ENCODE measurements around the gene CEP112. TPM values are rescaled to one million over a fixed set of nuclear protein-coding genes. Genes with fewer than 3 reads are reported as not detected.

CEP112 gene
- total RNA-seq, 1 experiment from 2014 or later = 9.5 TPM

DNA sequence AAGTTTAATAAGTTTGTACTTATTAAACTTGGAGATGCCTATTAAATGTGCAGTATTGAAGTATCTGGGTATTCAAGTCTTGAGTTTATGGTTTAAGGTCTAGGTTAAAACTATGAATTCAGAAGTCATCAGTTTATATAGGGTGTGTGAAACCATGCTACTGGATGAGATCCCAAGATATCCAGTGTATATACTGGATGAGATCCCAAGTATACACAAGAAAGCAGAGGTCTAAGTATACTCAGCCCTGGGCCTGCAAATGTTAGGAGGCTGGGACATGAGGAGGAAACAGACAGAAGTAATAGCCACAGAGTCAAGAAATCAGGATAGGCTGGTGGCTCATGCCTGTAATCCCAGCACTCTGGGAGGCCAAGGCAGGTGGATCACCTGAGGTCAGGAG lies 436.1 kb downstream of the CEP112 start:
- TF ChIP-seq POLR2AphosphoS5 (IDR thresholded peaks at IDR 0.05; ENCODE audit: low read depth, low read length) = no peak
- TF ChIP-seq, protein P1, sequence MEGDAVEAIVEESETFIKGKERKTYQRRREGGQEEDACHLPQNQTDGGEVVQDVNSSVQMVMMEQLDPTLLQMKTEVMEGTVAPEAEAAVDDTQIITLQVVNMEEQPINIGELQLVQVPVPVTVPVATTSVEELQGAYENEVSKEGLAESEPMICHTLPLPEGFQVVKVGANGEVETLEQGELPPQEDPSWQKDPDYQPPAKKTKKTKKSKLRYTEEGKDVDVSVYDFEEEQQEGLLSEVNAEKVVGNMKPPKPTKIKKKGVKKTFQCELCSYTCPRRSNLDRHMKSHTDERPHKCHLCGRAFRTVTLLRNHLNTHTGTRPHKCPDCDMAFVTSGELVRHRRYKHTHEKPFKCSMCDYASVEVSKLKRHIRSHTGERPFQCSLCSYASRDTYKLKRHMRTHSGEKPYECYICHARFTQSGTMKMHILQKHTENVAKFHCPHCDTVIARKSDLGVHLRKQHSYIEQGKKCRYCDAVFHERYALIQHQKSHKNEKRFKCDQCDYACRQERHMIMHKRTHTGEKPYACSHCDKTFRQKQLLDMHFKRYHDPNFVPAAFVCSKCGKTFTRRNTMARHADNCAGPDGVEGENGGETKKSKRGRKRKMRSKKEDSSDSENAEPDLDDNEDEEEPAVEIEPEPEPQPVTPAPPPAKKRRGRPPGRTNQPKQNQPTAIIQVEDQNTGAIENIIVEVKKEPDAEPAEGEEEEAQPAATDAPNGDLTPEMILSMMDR (IDR thresholded peaks at IDR 0.05) = no peak
- no peak for TF ChIP-seq SIN3A (IDR thresholded peaks at IDR 0.05; ENCODE audit: borderline replicate concordance, insufficient read depth, low read depth, low read length)
- no peak for TF ChIP-seq TCF7L2 (IDR thresholded peaks at IDR 0.05; ENCODE audit: low read depth, low read length)
- TF ChIP-seq, protein P2, sequence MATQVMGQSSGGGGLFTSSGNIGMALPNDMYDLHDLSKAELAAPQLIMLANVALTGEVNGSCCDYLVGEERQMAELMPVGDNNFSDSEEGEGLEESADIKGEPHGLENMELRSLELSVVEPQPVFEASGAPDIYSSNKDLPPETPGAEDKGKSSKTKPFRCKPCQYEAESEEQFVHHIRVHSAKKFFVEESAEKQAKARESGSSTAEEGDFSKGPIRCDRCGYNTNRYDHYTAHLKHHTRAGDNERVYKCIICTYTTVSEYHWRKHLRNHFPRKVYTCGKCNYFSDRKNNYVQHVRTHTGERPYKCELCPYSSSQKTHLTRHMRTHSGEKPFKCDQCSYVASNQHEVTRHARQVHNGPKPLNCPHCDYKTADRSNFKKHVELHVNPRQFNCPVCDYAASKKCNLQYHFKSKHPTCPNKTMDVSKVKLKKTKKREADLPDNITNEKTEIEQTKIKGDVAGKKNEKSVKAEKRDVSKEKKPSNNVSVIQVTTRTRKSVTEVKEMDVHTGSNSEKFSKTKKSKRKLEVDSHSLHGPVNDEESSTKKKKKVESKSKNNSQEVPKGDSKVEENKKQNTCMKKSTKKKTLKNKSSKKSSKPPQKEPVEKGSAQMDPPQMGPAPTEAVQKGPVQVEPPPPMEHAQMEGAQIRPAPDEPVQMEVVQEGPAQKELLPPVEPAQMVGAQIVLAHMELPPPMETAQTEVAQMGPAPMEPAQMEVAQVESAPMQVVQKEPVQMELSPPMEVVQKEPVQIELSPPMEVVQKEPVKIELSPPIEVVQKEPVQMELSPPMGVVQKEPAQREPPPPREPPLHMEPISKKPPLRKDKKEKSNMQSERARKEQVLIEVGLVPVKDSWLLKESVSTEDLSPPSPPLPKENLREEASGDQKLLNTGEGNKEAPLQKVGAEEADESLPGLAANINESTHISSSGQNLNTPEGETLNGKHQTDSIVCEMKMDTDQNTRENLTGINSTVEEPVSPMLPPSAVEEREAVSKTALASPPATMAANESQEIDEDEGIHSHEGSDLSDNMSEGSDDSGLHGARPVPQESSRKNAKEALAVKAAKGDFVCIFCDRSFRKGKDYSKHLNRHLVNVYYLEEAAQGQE (IDR thresholded peaks at IDR 0.05; ENCODE audit: insufficient read depth in 1 of 2, low read depth in 2 of 2, low read length in 1 of 2) = no peak
- intact Hi-C loops (cut with micrococcal nuclease; ENCODE audit: unreplicated experiment) = no loop called here
- Histone ChIP-seq H3K4me1 (ENCODE audit: control insufficient read depth, insufficient read depth, low read length) (no peaks in the 10 kb centered on the region), H3K36me3 (ENCODE audit: control insufficient read depth, insufficient read depth, low read length) (no peaks in the 10 kb centered on the region), H3K4me3 (ENCODE audit: low read depth in 2 of 2, low read length in 2 of 2) (no peak overlapping the region), H3K27me3 (ENCODE audit: control insufficient read depth, insufficient read depth, low read length) (no peaks in the 10 kb centered on the region), H3K9me3 (ENCODE audit: control insufficient read depth, insufficient read depth, low read depth, low read length) (no peaks in the 10 kb centered on the region), H3K27ac (ENCODE audit: low read length) (no peak overlapping the region)
- DNase-seq (ENCODE audit: low read depth, low spot score) (no peak), ATAC-seq (no peak)
- POLR2A ChIA-PET = no interaction called here
- in situ Hi-C loops (cut with HindIII; ENCODE audit: low pct_unique_long_range_greater_than_20kb, low sequenced_read_pairs) = no loop called here
- CTCF ChIA-PET = no interaction called here
- no TSS peak for BruUV-seq (replicated peaks)

DNA sequence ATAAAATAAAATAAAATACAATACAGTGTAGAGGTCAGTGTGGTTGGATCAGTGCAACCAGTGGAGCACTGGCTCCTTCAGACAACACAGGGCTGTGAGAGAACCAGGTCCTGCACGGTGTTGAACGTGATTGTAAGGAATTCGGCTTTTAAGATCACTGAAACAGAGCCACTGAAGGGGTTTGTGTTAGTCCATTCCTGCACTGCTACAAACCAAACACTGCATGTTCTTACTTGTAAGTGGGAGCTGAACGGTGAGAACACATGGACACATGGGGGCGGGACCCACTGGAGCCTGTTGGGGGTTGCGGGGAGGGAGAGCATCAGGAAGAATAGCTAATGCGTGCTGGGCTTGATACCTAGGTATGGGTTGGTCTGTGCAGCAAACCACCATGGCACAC lies 437.3 kb downstream of the CEP112 start:
- Histone ChIP-seq H3K27me3 (ENCODE audit: control insufficient read depth, insufficient read depth, low read length) (no peaks in the 10 kb centered on the region), H3K36me3 (ENCODE audit: control insufficient read depth, insufficient read depth, low read length) (no peaks in the 10 kb centered on the region), H3K4me1 (ENCODE audit: control insufficient read depth, insufficient read depth, low read length) (no peaks in the 10 kb centered on the region), H3K9me3 (ENCODE audit: control insufficient read depth, insufficient read depth, low read depth, low read length) (no peaks in the 10 kb centered on the region), H3K4me3 (ENCODE audit: low read depth in 2 of 2, low read length in 2 of 2) (no peak overlapping the region), H3K27ac (ENCODE audit: low read length) (no peak overlapping the region)
- in situ Hi-C loops (cut with HindIII; ENCODE audit: low pct_unique_long_range_greater_than_20kb, low sequenced_read_pairs) (no loop called here), intact Hi-C loops (cut with micrococcal nuclease; ENCODE audit: unreplicated experiment) (no loop called here)
- DNase-seq (ENCODE audit: low read depth, low spot score) = no peak
- BruUV-seq (replicated peaks) = no TSS peak
- ChIA-PET POLR2A (interaction anchor here (0.6 kb wide), 1 partner anchor 101 kb away, joined by 4 read pairs; no protein-coding TSS in a partner anchor), CTCF (no interaction called here)
- TF ChIP-seq TCF7L2 (IDR thresholded peaks at IDR 0.05; ENCODE audit: low read depth, low read length) (no peak), POLR2AphosphoS5 (IDR thresholded peaks at IDR 0.05; ENCODE audit: low read depth, low read length) (no peak), SIN3A (IDR thresholded peaks at IDR 0.05; ENCODE audit: borderline replicate concordance, insufficient read depth, low read depth, low read length) (no peak)
- TF ChIP-seq, protein P2 (IDR thresholded peaks at IDR 0.05; ENCODE audit: insufficient read depth in 1 of 2, low read depth in 2 of 2, low read length in 1 of 2) = no peak
- TF ChIP-seq, protein P1 (IDR thresholded peaks at IDR 0.05) = no peak
- no peak for ATAC-seq
